IMR-90 (cell line): ENCODE data around the gene SERINC3. TPM values are rescaled to one million over a fixed set of nuclear protein-coding genes. Genes with fewer than 3 reads are reported as not detected.

Experiments
- ATAC-seq: fragments of 200-7000 bp; cut with Tn5 transposase; 2 replicates; pipeline ENCODE4 v1.9.1; 2020; ENCODE audit warnings: low read depth, mild to moderate bottlenecking, moderate library complexity
- BruUV-seq: library from RNA; stranded (reverse); fragments of 400-500 nt; replicated peaks from 2 replicates; lab custom pipeline; 2021; lab: Mats Ljungman, UMichigan
- CTCF ChIA-PET: fragments of 300-600 bp; formaldehyde crosslinking; extraction: SDS; loops from one replicate; lab custom pipeline; 2021; ENCODE audit warnings: antibody characterized with exemption; lab: Yijun Ruan, JAX
- POLR2A ChIA-PET: fragments of 300-600 bp; sonication (Branson Sonifier 250); formaldehyde crosslinking; loops from one replicate; lab custom pipeline; 2022; ENCODE audit warnings: antibody characterized with exemption; ENCODE audit not compliant: unreplicated experiment; lab: Charles Lee
- DNase-seq: peaks from one replicate; pipeline ENCODE4 v3.0.0; 2013
- H2AFZ ChIP-seq: replicated peaks from 2 replicates; pipeline ENCODE3; 2013; ENCODE audit warnings: low read length, mild to moderate bottlenecking; ENCODE audit not compliant: poor library complexity
- H2AK5ac ChIP-seq: 2 replicates; pipeline ENCODE4 v1.6.1; 2013; ENCODE audit warnings: low read depth, low read length, inconsistent platforms
- H2AK9ac ChIP-seq: replicated peaks from 2 replicates; pipeline ENCODE3; 2013; ENCODE audit warnings: mild to moderate bottlenecking, low read depth, low read length, moderate library complexity; ENCODE audit not compliant: poor library complexity
- H2BK120ac ChIP-seq: 2 replicates; pipeline ENCODE4 v1.6.1; 2013; ENCODE audit warnings: low read depth, low read length, inconsistent platforms
- H2BK15ac ChIP-seq: 3 replicates; pipeline ENCODE4 v1.6.1; 2013; ENCODE audit warnings: low read depth, low read length, inconsistent platforms
- H2BK20ac ChIP-seq: 2 replicates; pipeline ENCODE4 v1.6.1; 2013; ENCODE audit warnings: low read depth, mild to moderate bottlenecking, inconsistent platforms, low read length, moderate library complexity
- H2BK5ac ChIP-seq: 2 replicates; pipeline ENCODE4 v1.6.1; 2013; ENCODE audit warnings: mild to moderate bottlenecking, low read depth, low read length, inconsistent platforms; ENCODE audit not compliant: poor library complexity, severe bottlenecking
- H3K14ac ChIP-seq: replicated peaks from 2 replicates; pipeline ENCODE4 v1.6.1; 2013; ENCODE audit warnings: low read depth, low read length, inconsistent platforms
- H3K18ac ChIP-seq: 2 replicates; pipeline ENCODE4 v1.6.1; 2013; ENCODE audit warnings: low read depth, low read length, control low read depth
- H3K23ac ChIP-seq: 2 replicates; pipeline ENCODE4 v1.6.1; 2013; ENCODE audit warnings: low read depth, low read length, inconsistent platforms
- H3K27ac ChIP-seq: 2 replicates; pipeline ENCODE4 v1.5.1; 2013; ENCODE audit warnings: mild to moderate bottlenecking, control low read depth, low read length; ENCODE audit not compliant: insufficient read depth
- H3K27me3 ChIP-seq: 2 replicates; pipeline ENCODE4 v1.6.1; 2013; ENCODE audit warnings: low read length; ENCODE audit not compliant: control insufficient read depth, insufficient read depth
- H3K36me3 ChIP-seq: 2 replicates; pipeline ENCODE4 v1.6.1; 2013; ENCODE audit warnings: low read length, mixed read lengths; ENCODE audit not compliant: control insufficient read depth, insufficient read depth
- H3K4ac ChIP-seq: 2 replicates; pipeline ENCODE4 v1.6.1; 2013; ENCODE audit warnings: low read depth, low read length, inconsistent platforms
- H3K4me1 ChIP-seq: 2 replicates; pipeline ENCODE4 v1.6.1; 2013; ENCODE audit warnings: low read length, mixed read lengths; ENCODE audit not compliant: control insufficient read depth, insufficient read depth
- H3K4me2 ChIP-seq: 2 replicates; pipeline ENCODE4 v1.6.1; 2013; ENCODE audit warnings: low read depth, mild to moderate bottlenecking, control low read depth, low read length, moderate library complexity
- H3K4me3 ChIP-seq: 2 replicates; pipeline ENCODE4 v1.5.1; 2013; ENCODE audit warnings: low read depth, mild to moderate bottlenecking, control low read depth, low read length, moderate library complexity; ENCODE audit not compliant: insufficient read depth
- H3K56ac ChIP-seq: 2 replicates; pipeline ENCODE4 v1.6.1; 2013; ENCODE audit warnings: low read length, inconsistent platforms; ENCODE audit not compliant: insufficient read depth; ENCODE audit errors: extremely low read depth
- H3K79me1 ChIP-seq, 2 experiments: 2 replicates each; pipeline ENCODE4 v1.6.1; 2013; ENCODE audit warnings: low read length in 2 of 2, inconsistent platforms in 1 of 2, low read depth in 1 of 2
- H3K9ac ChIP-seq: 2 replicates; pipeline ENCODE4 v1.6.1; 2013; ENCODE audit warnings: low read depth, low read length, control low read depth
- H3K9me1 ChIP-seq: 2 replicates; pipeline ENCODE4 v1.6.1; 2013; ENCODE audit warnings: low read length, inconsistent platforms; ENCODE audit not compliant: insufficient read depth
- H3K9me3 ChIP-seq: 2 replicates; pipeline ENCODE4 v1.6.1; 2013; ENCODE audit warnings: low read length; ENCODE audit not compliant: control insufficient read depth, insufficient read depth
- H4K20me1 ChIP-seq: 2 replicates; pipeline ENCODE4 v1.6.1; 2013; ENCODE audit warnings: low read length, inconsistent platforms; ENCODE audit not compliant: insufficient read depth
- H4K5ac ChIP-seq: 2 replicates; pipeline ENCODE4 v1.6.1; 2013; ENCODE audit warnings: mild to moderate bottlenecking, low read depth, low read length, control low read depth
- H4K8ac ChIP-seq, 2 experiments: 2 replicates each; pipeline ENCODE4 v1.6.1; 2013; ENCODE audit warnings: low read depth in 2 of 2, low read length in 2 of 2, control low read depth in 1 of 2, inconsistent platforms in 1 of 2
- H4K91ac ChIP-seq: 2 replicates; pipeline ENCODE4 v1.6.1; 2013; ENCODE audit warnings: low read depth, low read length, inconsistent platforms; ENCODE audit not compliant: insufficient read depth
- BHLHE40 ChIP-seq: fragments of 150-350 bp; IDR thresholded peaks from 2 replicates; pipeline ENCODE4 v1.6.1; 2016; ENCODE audit warnings: mild to moderate bottlenecking, low read depth, low read length
- CEBPB ChIP-seq: IDR thresholded peaks from 2 replicates; pipeline ENCODE4 v1.6.1; 2012; ENCODE audit warnings: low read depth, low read length, improper control_type of control experiment
- CHD1 ChIP-seq: IDR thresholded peaks from 2 replicates; pipeline ENCODE4 v1.6.1; 2012; ENCODE audit warnings: low read depth, low read length, improper control_type of control experiment
- CTCF ChIP-seq: conservative IDR thresholded peaks from 2 replicates; pipeline ENCODE4 v1.5.1; 2012; ENCODE audit warnings: mild to moderate bottlenecking, low read depth, low read length, improper control_type of control experiment
- ELK1 ChIP-seq: fragments of 150-350 bp; IDR thresholded peaks from 2 replicates; pipeline ENCODE4 v1.6.1; 2016; ENCODE audit warnings: low read depth, mild to moderate bottlenecking, low read length, moderate library complexity, borderline replicate concordance
- FOS ChIP-seq: fragments of 150-350 bp; IDR thresholded peaks from 2 replicates; pipeline ENCODE4 v1.6.1; 2016; ENCODE audit warnings: low read depth, low read length
- MAFK ChIP-seq: IDR thresholded peaks from 2 replicates; pipeline ENCODE4 v1.6.1; 2012; ENCODE audit warnings: low read depth, low read length, improper control_type of control experiment
- MAZ ChIP-seq: IDR thresholded peaks from 2 replicates; pipeline ENCODE4 v1.6.1; 2012; ENCODE audit warnings: low read depth, mild to moderate bottlenecking, low read length, improper control_type of control experiment, moderate library complexity, borderline replicate concordance
- NFE2L2 ChIP-seq: fragments of 150-350 bp; IDR thresholded peaks from 2 replicates; pipeline ENCODE4 v1.6.1; 2016; ENCODE audit warnings: low read depth, mild to moderate bottlenecking, low read length
- POLR2A ChIP-seq: IDR thresholded peaks from 2 replicates; pipeline ENCODE4 v1.6.1; 2012; ENCODE audit warnings: mild to moderate bottlenecking, low read depth, low read length
- RAD21 ChIP-seq: IDR thresholded peaks from 2 replicates; pipeline ENCODE4 v1.6.1; 2012; ENCODE audit warnings: low read length, improper control_type of control experiment
- RCOR1 ChIP-seq: IDR thresholded peaks from 2 replicates; pipeline ENCODE4 v1.6.1; 2012; ENCODE audit warnings: mild to moderate bottlenecking, low read length, improper control_type of control experiment; ENCODE audit not compliant: insufficient replicate concordance
- RFX5 ChIP-seq: IDR thresholded peaks from 2 replicates; pipeline ENCODE4 v1.8.0; 2012; ENCODE audit warnings: low read depth, mild to moderate bottlenecking, low read length, moderate library complexity
- SMC3 ChIP-seq: fragments of 150-350 bp; IDR thresholded peaks from 2 replicates; pipeline ENCODE4 v1.6.1; 2016; ENCODE audit warnings: low read depth, mild to moderate bottlenecking, antibody characterized with exemption, low read length, moderate library complexity
- USF2 ChIP-seq: fragments of 150-350 bp; IDR thresholded peaks from 2 replicates; pipeline ENCODE4 v1.6.1; 2017; ENCODE audit warnings: mild to moderate bottlenecking, antibody characterized with exemption, low read length, low read depth
- WGBS, 2 experiments: methylation state at CpG; one replicate each; pipeline versions ENCODE4 v1.1.5 to v1.1.7; 2013; ENCODE audit warnings: missing lambda C conversion rate in 2 of 2; ENCODE audit not compliant: insufficient read length in 1 of 2; ENCODE audit errors: extremely low coverage in 2 of 2; 5-methylcytosine and 5-hydroxymethylcytosine counted together
- dilution Hi-C: fragments of 300-500 bp; cut with HindIII; formaldehyde crosslinking; loops from one replicate; pipeline ENCODE4 v1.14.3; 2018; ENCODE audit warnings: low sequenced_read_pairs; ENCODE audit not compliant: unreplicated experiment
- in situ Hi-C: fragments of 300-500 bp; cut with MboI; formaldehyde crosslinking; loops from 3 replicates; pipeline ENCODE4 v1.14.3; 2019; ENCODE audit warnings: low sequenced_read_pairs, inconsistent platforms, mixed read lengths
- intact Hi-C: fragments of 100-400 bp; cut with micrococcal nuclease; formaldehyde crosslinking; loops from 2 replicates; pipeline ENCODE4 v1.10.0; 2022
- polyA plus RNA-seq, 3 experiments: library from polyadenylated mRNA; depleted of rRNA; stranded (reverse); fragments of >200 nt; gene quantifications; 2 replicates each; pipeline ENCODE4 v1.2.3, GENCODE V29; 2012; ENCODE audit warnings: low replicate concordance in 1 of 3
- total RNA-seq: library from RNA; depleted of rRNA; stranded (reverse); fragments of >200 nt; gene quantifications from 2 replicates; pipeline ENCODE4 v1.2.3, GENCODE V29; 2012

Gene SERINC3
- total and polyA plus RNA-seq, 2 of the 4 experiments (the other 2 are of a cell fraction) = 101 to 132 TPM

- ChIA-PET POLR2A (no interaction called here), CTCF (no interaction called here)
- BruUV-seq = no TSS peak
- Histone ChIP-seq H3K56ac (no peak overlapping the region), H3K4me2 (no peak overlapping the region), H3K79me1 (peaks cover 8 to 43% of the 10 kb centered on the region in 2 experiments; a peak in 3 of 4 replicates), H3K9ac (no peak overlapping the region), H2AFZ (no peak overlapping the region), H4K8ac (no peak overlapping the region), H3K27ac (no peak overlapping the region), H3K27me3 (no peaks in the 10 kb centered on the region), H3K9me3 (no peaks in the 10 kb centered on the region), H4K20me1 (peaks cover 3% of the 10 kb centered on the region; the same call in 1 of the 2 replicates), H2BK15ac (no peak overlapping the region), H3K14ac (no peak overlapping the region), H2AK5ac (no peak overlapping the region), H3K9me1 (peaks cover 17% of the 10 kb centered on the region), H2BK120ac (no peak overlapping the region), H4K5ac (no peak overlapping the region), H3K4me3 (no peak overlapping the region), H4K91ac (no peak overlapping the region), H3K4me1 (peaks cover 18% of the 10 kb centered on the region), H2BK5ac (no peak overlapping the region), H3K36me3 (peaks cover 36% of the 10 kb centered on the region), H3K23ac (no peak overlapping the region), H2BK20ac (no peak overlapping the region), H2AK9ac (no peak overlapping the region), H3K4ac (no peak overlapping the region), H3K18ac (no peak overlapping the region)
- no peak for DNase-seq
- in situ Hi-C loops = loop anchor here (25.0 kb wide), 1 partner anchor 1297 kb away; the partner anchor contains the start of genes DNTTIP1 and WFDC3
- dilution Hi-C loops = no loop called here
- TF ChIP-seq MAZ (no peak), CHD1 (no peak), POLR2A (no peak), RAD21 (no peak), ELK1 (no peak), SMC3 (no peak), MAFK (no peak), BHLHE40 (no peak), RCOR1 (no peak), FOS (no peak), RFX5 (no peak), NFE2L2 (no peak), USF2 (no peak), CTCF (no peak), CEBPB (no peak)
- intact Hi-C loops = no loop called here
- ATAC-seq = no peak
- WGBS, 2 experiments = no CpG with 5 or more reads among the region's 3 CpGs
These were observed 31.9 kb downstream of the SERINC3 start for GRCh38 chr20:44489931-44490330.
